HepG2 (cell line): ENCODE measurements around the gene HBS1L. TPM values are rescaled to one million over a fixed set of nuclear protein-coding genes. Genes with fewer than 3 reads are reported as not detected.

Experiments used
- AKAP8 ChIP-seq: sonication (generic); formaldehyde crosslinking; IDR thresholded peaks from 2 replicates; pipeline ENCODE4 v1.5.1; 2020; ENCODE audit warnings: mild to moderate bottlenecking, missing genetic modification reagents
- BRCA1 ChIP-seq: sonication (generic); formaldehyde crosslinking; IDR thresholded peaks from 2 replicates; pipeline ENCODE4 v1.4.0; 2020; ENCODE audit warnings: missing genetic modification reagents
- CHD2 ChIP-seq: IDR thresholded peaks from 2 replicates; pipeline ENCODE4 v1.6.1; 2011; ENCODE audit warnings: low read depth, low read length, improper control_type of control experiment
- CSRNP2 ChIP-seq: sonication (generic); formaldehyde crosslinking; conservative IDR thresholded peaks from 2 replicates; pipeline ENCODE4 v1.8.0; 2022; ENCODE audit warnings: low read depth, missing genetic modification reagents
- GATAD2A ChIP-seq: IDR thresholded peaks from 2 replicates; pipeline ENCODE4 v1.6.1; 2016
- HHEX ChIP-seq: IDR thresholded peaks from 2 replicates; pipeline ENCODE4 v1.6.1; 2016; ENCODE audit warnings: control low read depth
- HMG20A ChIP-seq: IDR thresholded peaks from 2 replicates; pipeline ENCODE4 v1.6.1; 2016; ENCODE audit warnings: borderline replicate concordance
- HNRNPK ChIP-seq: fragments of 200-400 bp; formaldehyde crosslinking; IDR thresholded peaks from 2 replicates; pipeline ENCODE4 v1.6.1; 2018; ENCODE audit warnings: low read length, low read depth, moderate library complexity, mild to moderate bottlenecking; ENCODE audit not compliant: poor library complexity, severe bottlenecking
- HNRNPL ChIP-seq: fragments of 200-400 bp; formaldehyde crosslinking; IDR thresholded peaks from 2 replicates; pipeline ENCODE4 v1.6.1; 2017; ENCODE audit warnings: mild to moderate bottlenecking, low read depth, low read length
- MED8 ChIP-seq: sonication (generic); formaldehyde crosslinking; IDR thresholded peaks from 2 replicates; pipeline ENCODE4 v1.8.1; 2023; ENCODE audit warnings: mild to moderate bottlenecking, missing genetic modification reagents; ENCODE audit not compliant: insufficient replicate concordance
- MTERF4 ChIP-seq: sonication (generic); formaldehyde crosslinking; IDR thresholded peaks from 2 replicates; pipeline ENCODE4 v1.8.0; 2023; ENCODE audit warnings: mild to moderate bottlenecking, missing genetic modification reagents
- MXD1 ChIP-seq: sonication (generic); formaldehyde crosslinking; IDR thresholded peaks from 2 replicates; pipeline ENCODE4 v1.4.0; 2020; ENCODE audit warnings: mild to moderate bottlenecking, missing genetic modification reagents
- POLR2AphosphoS2 ChIP-seq: IDR thresholded peaks from 2 replicates; pipeline ENCODE4 v1.6.1; 2011; ENCODE audit warnings: low read depth, low read length, improper control_type of control experiment
- RXRA ChIP-seq: sonication (generic); formaldehyde crosslinking; IDR thresholded peaks from 2 replicates; pipeline ENCODE4 v1.5.1; 2020; ENCODE audit warnings: missing genetic modification reagents
- TFDP2 ChIP-seq: sonication (generic); formaldehyde crosslinking; IDR thresholded peaks from 2 replicates; pipeline ENCODE4 v1.4.0; 2020; ENCODE audit warnings: missing genetic modification reagents
- TSC22D2 ChIP-seq: sonication (generic); formaldehyde crosslinking; IDR thresholded peaks from 2 replicates; pipeline ENCODE4 v1.5.1; 2020; ENCODE audit warnings: missing genetic modification reagents, mild to moderate bottlenecking, borderline replicate concordance
- WIZ ChIP-seq: sonication (generic); formaldehyde crosslinking; IDR thresholded peaks from 2 replicates; pipeline ENCODE4 v1.5.1; 2020; ENCODE audit warnings: mild to moderate bottlenecking, missing genetic modification reagents
- ZBTB7B ChIP-seq: sonication (generic); formaldehyde crosslinking; IDR thresholded peaks from 2 replicates; pipeline ENCODE4 v1.4.0; 2020; ENCODE audit warnings: missing genetic modification reagents
- ZFP36L1 ChIP-seq: sonication (generic); formaldehyde crosslinking; IDR thresholded peaks from 2 replicates; pipeline ENCODE4 v1.8.0; 2022; ENCODE audit warnings: mild to moderate bottlenecking, missing genetic modification reagents, moderate library complexity
- ZKSCAN8 ChIP-seq: IDR thresholded peaks from 2 replicates; pipeline ENCODE4 v1.6.1; 2016; ENCODE audit warnings: borderline replicate concordance, missing genetic modification reagents, missing compliant biosample characterization
- ZMAT3 ChIP-seq: sonication (generic); formaldehyde crosslinking; conservative IDR thresholded peaks from 2 replicates; pipeline ENCODE4 v1.7.0; 2021; ENCODE audit warnings: missing genetic modification reagents
- ZNF160 ChIP-seq: sonication (generic); formaldehyde crosslinking; IDR thresholded peaks from 2 replicates; pipeline ENCODE4 v1.8.0; 2022; ENCODE audit warnings: mild to moderate bottlenecking, inconsistent platforms, missing genetic modification reagents
- ZNF772 ChIP-seq: sonication (generic); formaldehyde crosslinking; IDR thresholded peaks from 2 replicates; pipeline ENCODE4 v1.5.0; 2020; ENCODE audit warnings: mild to moderate bottlenecking, missing genetic modification reagents
- ZNF777 ChIP-seq: sonication (generic); formaldehyde crosslinking; IDR thresholded peaks from 2 replicates; pipeline ENCODE4 v1.4.0; 2020; ENCODE audit warnings: missing genetic modification reagents
- ZNF780A ChIP-seq: sonication (generic); formaldehyde crosslinking; IDR thresholded peaks from 2 replicates; pipeline ENCODE4 v1.8.0; 2022; ENCODE audit warnings: mild to moderate bottlenecking, missing genetic modification reagents, moderate library complexity
- polyA plus RNA-seq, 8 experiments: library from polyadenylated mRNA; depleted of rRNA in 3 of 8; stranded (reverse) in 7 of 8; unstranded in 1 of 8; fragments of >200 nt; fragmentation: Illumina TruSeq in 4 of 8; extraction: Trizol in 4 of 8; gene quantifications; 2 replicates each; pipeline versions ENCODE4 v1.2.1 to v1.2.3, GENCODE V29; 2011 to 2016; ENCODE audit warnings: low read depth in 4 of 8, missing spikeins in 1 of 8, mixed read lengths in 1 of 8; ENCODE audit not compliant: insufficient read depth in 1 of 8
- total RNA-seq, 5 experiments: library from RNA; depleted of rRNA; stranded (reverse); fragments of >200 nt; fragmentation: Illumina TruSeq; extraction: Trizol; gene quantifications; 2 replicates each; pipeline ENCODE4 v1.2.3, GENCODE V29; 2016; ENCODE audit warnings: low read depth in 1 of 5

The HBS1L gene
- total and polyA plus RNA-seq, 2 of the 13 experiments (the other 11 are each of a cell fraction or from before 2014, with no cell fraction given), result 44.1 to 138 TPM

- TF ChIP-seq ZBTB7B, result no peak
- TF ChIP-seq MED8, result peak; percentile 81
- TF ChIP-seq CHD2, result peak; percentile 54; the same call in 1 of the 2 replicates
- no peak for TF ChIP-seq ZNF160 (CRISPR knock-in tag)
- TF ChIP-seq ZKSCAN8 (CRISPR knock-in tag), result no peak
- TF ChIP-seq HHEX (CRISPR knock-in tag), result peak; percentile 34; the same call in 1 of the 2 replicates
- TF ChIP-seq HNRNPL, result no peak
- TF ChIP-seq TFDP2 (CRISPR knock-in tag), result peak; percentile 89
- TF ChIP-seq ZNF777, result peak; percentile 68
- TF ChIP-seq ZNF780A, result no peak; the same call in 1 of the 2 replicates
- TF ChIP-seq CSRNP2 (CRISPR knock-in tag), result no peak
- TF ChIP-seq BRCA1 (CRISPR knock-in tag), result peak; percentile 93
- TF ChIP-seq MXD1 (CRISPR knock-in tag), result peak; percentile 39; the same call in 1 of the 2 replicates
- peak; percentile 12; the same call in 1 of the 2 replicates for TF ChIP-seq HMG20A (CRISPR knock-in tag)
- TF ChIP-seq POLR2AphosphoS2, result 0 out of 2 replicates have a peak, but pooled peaks have one; percentile 52
- TF ChIP-seq TSC22D2, result no peak; the same call in 1 of the 2 replicates
- peak; percentile 95 for TF ChIP-seq ZNF772 (CRISPR knock-in tag)
- TF ChIP-seq RXRA, result peak; percentile 93
- TF ChIP-seq HNRNPK, result peak; percentile 69
- peak; percentile 87 for TF ChIP-seq GATAD2A (CRISPR knock-in tag)
- TF ChIP-seq ZFP36L1 (CRISPR knock-in tag), result peak; percentile 87
- TF ChIP-seq WIZ (CRISPR knock-in tag), result peak; percentile 92; the same call in 1 of the 2 replicates
- TF ChIP-seq MTERF4 (CRISPR knock-in tag), result peak; percentile 79; the same call in 1 of the 2 replicates
- peak; percentile 62; the same call in 1 of the 2 replicates for TF ChIP-seq AKAP8 (CRISPR knock-in tag)
- peak; percentile 33; the same call in 1 of the 2 replicates for TF ChIP-seq ZMAT3
Observed at GRCh38 chr6:135054569-135055498, at the start of gene HBS1L (continued).
